Measurements from ENCODE around the gene CNPY1. TPM values are rescaled to one million over a fixed set of nuclear protein-coding genes. Genes with fewer than 3 reads are reported as not detected.

Gene CNPY1
- total and polyA plus RNA-seq, 5 experiments from 2014 or later: not detected

- peak within 1 kb of the TSS; percentile 50 to 88 (median 74) for H3K4me3 Mint-ChIP-seq
- peaks cover 0 to 5% (median 0%) of the 10 kb centered on the region in 3 donors for H3K36me3 Mint-ChIP-seq
- H3K9me3 Mint-ChIP-seq: peaks cover 0 to 1% (median 0%) of the 10 kb centered on the region in 9 donors
- peaks cover 21 to 76% (median 61%) of the 10 kb centered on the region in 5 donors for H3K27me3 Mint-ChIP-seq
- POLR2A ChIA-PET: no interaction called here
- no peak for DNase-seq
- H3K27ac Mint-ChIP-seq: no peak within 1 kb of the TSS
- peak; percentile 14 to 36 for ATAC-seq
- peaks cover 11 to 47% (median 22%) of the 10 kb centered on the region in 4 donors for H3K4me1 Mint-ChIP-seq
Measured at GRCh38 chr7:155458111-155458877, 88.1 kb downstream of the CNPY1 start, which contains the start of gene EN2. TSS of gene EN2 (plus strand) at chr7:155458129. CDS start at chr7:155458378, 249 bp downstream.

- H3K27ac Mint-ChIP-seq: no peak overlapping the region
- peaks cover 11 to 47% (median 22%) of the 10 kb centered on the region in 4 donors for H3K4me1 Mint-ChIP-seq
- ATAC-seq: peak in 1 of 2 donors; percentile 14
- peak overlapping the region in 6 of 10 donors; percentile 55 to 88 (median 66) for H3K4me3 Mint-ChIP-seq
- POLR2A ChIA-PET: no interaction called here
- H3K9me3 Mint-ChIP-seq: peaks cover 0 to 3% (median 0%) of the 10 kb centered on the region in 9 donors
- no peak for DNase-seq
- H3K27me3 Mint-ChIP-seq: peaks cover 21 to 76% (median 64%) of the 10 kb centered on the region in 5 donors
- peaks cover 0 to 5% (median 0%) of the 10 kb centered on the region in 3 donors for H3K36me3 Mint-ChIP-seq
Measured at GRCh38 chr7:155457544-155458110, 88.7 kb downstream of the CNPY1 start.

GRCh38 chr7:155456738-155457543, 89.4 kb downstream of the CNPY1 start:
- DNase-seq (no peak), ATAC-seq (no peak)
- Mint-ChIP-seq H3K27me3 (peaks cover 20 to 76% (median 62%) of the 10 kb centered on the region in 5 donors), H3K4me3 (peak overlapping the region; percentile 50 to 88 (median 74)), H3K27ac (no peak overlapping the region), H3K36me3 (peaks cover 0 to 5% (median 0%) of the 10 kb centered on the region in 3 donors), H3K4me1 (peaks cover 9 to 43% (median 22%) of the 10 kb centered on the region in 4 donors), H3K9me3 (peaks cover 0 to 3% (median 0%) of the 10 kb centered on the region in 9 donors)
- POLR2A ChIA-PET: no interaction called here

- Mint-ChIP-seq H3K27me3 (peaks cover 22 to 76% (median 62%) of the 10 kb centered on the region in 5 donors), H3K4me3 (peak overlapping the region; percentile 32 to 88 (median 63)), H3K4me1 (peaks cover 8 to 47% (median 27%) of the 10 kb centered on the region in 4 donors), H3K27ac (no peak overlapping the region), H3K36me3 (peaks cover 0 to 9% (median 0%) of the 10 kb centered on the region in 3 donors), H3K9me3 (peaks cover 0 to 3% (median 0%) of the 10 kb centered on the region in 9 donors)
- POLR2A ChIA-PET: no interaction called here
- no peak for ATAC-seq
- no peak for DNase-seq
Measured at GRCh38 chr7:155455776-155456737, 90.3 kb downstream of the CNPY1 start.

- Mint-ChIP-seq H3K4me3 (peak overlapping the region in 7 of 10 donors; percentile 13 to 66 (median 30)), H3K36me3 (peaks cover 0 to 10% (median 0%) of the 10 kb centered on the region in 3 donors), H3K27ac (no peak overlapping the region), H3K27me3 (peaks cover 23 to 76% (median 63%) of the 10 kb centered on the region in 5 donors), H3K9me3 (peaks cover 0 to 3% (median 0%) of the 10 kb centered on the region in 9 donors), H3K4me1 (peaks cover 8 to 50% (median 29%) of the 10 kb centered on the region in 4 donors)
- POLR2A ChIA-PET: no interaction called here
- DNase-seq (no peak), ATAC-seq (no peak)
Measured at GRCh38 chr7:155455132-155455693, 91.1 kb downstream of the CNPY1 start.

- POLR2A ChIA-PET: no interaction called here
- Mint-ChIP-seq H3K36me3 (peaks cover 0 to 10% (median 0%) of the 10 kb centered on the region in 3 donors), H3K27ac (no peak overlapping the region), H3K4me1 (peaks cover 8 to 42% (median 26%) of the 10 kb centered on the region in 4 donors), H3K9me3 (peaks cover 0 to 3% (median 0%) of the 10 kb centered on the region in 9 donors), H3K27me3 (peaks cover 21 to 70% (median 57%) of the 10 kb centered on the region in 5 donors), H3K4me3 (peak overlapping the region in 6 of 10 donors; percentile 29 to 43 (median 36))
- DNase-seq (peak in 1 of 10 donors; percentile 13), ATAC-seq (no peak)
Measured at GRCh38 chr7:155454183-155455112, 91.9 kb downstream of the CNPY1 start.

GRCh38 chr7:155453296-155454182, 92.8 kb downstream of the CNPY1 start:
- H3K4me3 Mint-ChIP-seq: peak overlapping the region in 3 of 10 donors; percentile 23 to 38 (median 27)
- DNase-seq: peak in 1 of 10 donors; percentile 19
- peaks cover 20 to 72% (median 55%) of the 10 kb centered on the region in 5 donors for H3K27me3 Mint-ChIP-seq
- H3K4me1 Mint-ChIP-seq: peaks cover 8 to 43% (median 22%) of the 10 kb centered on the region in 4 donors
- ATAC-seq: no peak
- no peak overlapping the region for H3K27ac Mint-ChIP-seq
- H3K9me3 Mint-ChIP-seq: peaks cover 0 to 3% (median 0%) of the 10 kb centered on the region in 9 donors
- POLR2A ChIA-PET: no interaction called here
- peaks cover 0 to 7% (median 0%) of the 10 kb centered on the region in 3 donors for H3K36me3 Mint-ChIP-seq

- DNase-seq (no peak), ATAC-seq (no peak)
- Mint-ChIP-seq H3K27me3 (peaks cover 26 to 80% (median 59%) of the 10 kb centered on the region in 5 donors), H3K4me1 (peaks cover 14 to 49% (median 27%) of the 10 kb centered on the region in 4 donors), H3K27ac (no peak overlapping the region), H3K4me3 (peak overlapping the region in 3 of 10 donors; percentile 23 to 38 (median 27)), H3K36me3 (peaks cover 0 to 9% (median 0%) of the 10 kb centered on the region in 3 donors), H3K9me3 (peaks cover 0 to 3% (median 0%) of the 10 kb centered on the region in 9 donors)
- POLR2A ChIA-PET: no interaction called here
Measured at GRCh38 chr7:155452505-155453295, 93.7 kb downstream of the CNPY1 start.

GRCh38 chr7:155451840-155452239, 94.5 kb downstream of the CNPY1 start:
- Mint-ChIP-seq H3K4me1 (peaks cover 14 to 48% (median 27%) of the 10 kb centered on the region in 4 donors), H3K27ac (no peak overlapping the region), H3K36me3 (peaks cover 0 to 7% (median 0%) of the 10 kb centered on the region in 3 donors), H3K27me3 (peaks cover 29 to 83% (median 60%) of the 10 kb centered on the region in 5 donors), H3K4me3 (peak overlapping the region in 1 of 10 donors; percentile 10), H3K9me3 (peaks cover 0 to 3% (median 0%) of the 10 kb centered on the region in 9 donors)
- ATAC-seq: no peak
- POLR2A ChIA-PET: no interaction called here
- DNase-seq: peak in 1 of 10 donors; percentile 3

Data from naive thymus-derived CD8-positive, alpha-beta T cell (primary cell).